Anterior cingulate cortex (tissue), 58 donors: ENCODE measurements around the gene IGF1.
A peak's percentile ranks its signal among the peaks of the same experiment; 100 is the strongest.
"Not testable (repeated sequence)": the region's sequence is repeated elsewhere in the genome, so short reads cannot be mapped to it uniquely, and the experiment has no call there.

Source experiments
- DNase-seq, 58 donors: peaks; one replicate each; lab custom pipeline; 2025; lab: John Stamatoyannopoulos, UW

IGF1 gene

GRCh38 chr12:102399653-102400052 lies 80.7 kb downstream of the IGF1 start:
- DNase-seq = no peak

DNA sequence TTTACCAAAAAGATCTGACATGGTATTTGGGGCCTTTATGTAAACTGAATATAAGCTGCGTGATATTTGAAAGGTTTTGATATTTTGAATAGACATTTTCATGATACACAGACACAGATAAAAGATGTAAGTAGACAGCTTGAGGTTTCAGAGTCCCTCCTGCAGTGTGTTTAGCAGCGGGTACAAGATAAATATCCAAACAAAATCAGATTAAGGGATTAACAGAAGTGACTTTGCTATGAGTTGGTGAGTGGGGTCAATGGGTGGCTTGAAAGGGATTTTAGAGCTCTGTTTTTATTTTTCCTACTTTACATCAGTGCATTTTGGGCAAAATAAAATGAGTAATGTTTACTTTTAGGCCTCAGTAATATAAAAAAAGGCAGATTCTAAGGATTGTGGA lies 84.1 kb downstream of the IGF1 start:
- no peak for DNase-seq

DNA sequence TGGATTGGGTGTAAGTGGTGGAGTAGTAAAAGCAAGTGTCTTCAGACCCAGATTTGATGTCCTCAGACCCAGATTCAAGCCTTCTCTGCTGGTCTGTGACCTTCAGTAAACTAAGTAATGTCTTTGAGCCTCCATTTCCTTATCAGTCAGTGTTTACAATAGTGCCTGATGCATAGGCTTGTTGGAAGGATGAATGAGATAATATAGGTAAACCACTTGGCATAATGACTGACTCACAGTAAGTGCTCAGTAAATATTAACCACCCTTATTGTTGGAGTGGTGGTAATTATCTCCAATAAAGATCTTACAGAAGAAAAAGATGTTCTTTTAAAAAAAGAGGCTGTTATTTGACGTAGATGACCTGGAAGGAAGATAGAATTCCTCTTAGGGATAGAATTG lies 86.2 kb downstream of the IGF1 start:
- DNase-seq = no peak

- DNase-seq = no peak
Measured at GRCh38 chr12:102390068-102390467, 90.3 kb downstream of the IGF1 start.

GRCh38 chr12:102388469-102388868 lies 91.9 kb downstream of the IGF1 start:
- no peak for DNase-seq

DNA sequence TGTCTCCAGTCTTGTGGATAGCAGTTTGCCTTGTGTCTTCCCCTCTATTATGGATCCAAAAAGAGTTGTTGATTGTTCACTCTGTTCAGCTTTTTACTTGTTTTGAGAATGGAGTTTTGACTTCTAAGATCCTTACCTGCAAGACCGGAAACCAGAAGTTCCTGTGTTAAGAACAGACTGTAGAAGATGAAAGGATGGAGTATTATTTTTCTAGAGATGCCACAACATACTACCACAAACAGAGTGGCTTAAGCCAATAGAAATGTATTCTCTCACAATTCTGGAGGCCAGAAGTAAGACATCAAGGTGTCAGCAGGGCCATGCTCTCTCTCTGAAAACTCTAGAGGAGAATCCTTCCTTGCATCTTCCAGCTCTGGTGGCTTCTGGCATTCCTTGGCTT lies 95.0 kb downstream of the IGF1 start:
- DNase-seq = no peak

DNA sequence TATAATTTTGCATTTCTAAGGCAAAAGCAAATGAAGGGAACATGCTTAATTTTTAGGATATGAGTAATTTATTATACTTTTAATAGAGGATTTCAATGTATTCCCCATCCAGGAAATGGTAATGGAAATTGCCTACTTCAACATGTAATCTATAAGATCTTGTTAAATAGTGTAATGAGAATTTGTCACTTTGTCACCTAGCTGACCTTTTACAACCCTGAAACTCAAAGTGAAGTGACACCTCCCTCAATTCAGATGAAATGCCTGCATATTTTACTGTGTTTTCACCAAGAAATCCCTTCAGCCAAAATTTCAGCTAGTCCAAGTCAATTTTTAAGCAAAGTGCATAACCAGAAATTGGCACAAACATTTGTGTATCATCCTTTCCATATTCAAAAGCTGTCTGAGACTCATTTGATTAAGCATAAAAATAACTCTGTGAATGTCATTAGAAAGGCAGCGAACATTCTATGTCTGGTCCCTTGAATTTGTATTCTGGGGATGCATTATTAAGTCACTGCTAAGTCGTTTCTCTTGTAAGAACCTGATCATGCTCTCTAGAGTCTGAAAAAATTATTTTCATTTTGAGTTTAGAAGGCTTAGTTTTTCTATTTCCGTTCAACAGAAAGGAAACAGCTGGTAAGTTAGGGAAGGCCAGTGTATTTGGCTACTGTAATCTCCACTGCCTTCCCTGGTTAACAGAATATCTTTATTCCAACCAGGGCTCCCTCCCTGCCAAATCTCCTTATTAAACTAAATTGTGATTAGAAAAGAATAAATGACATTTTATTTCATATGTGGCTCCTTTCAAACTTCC lies 100.8 kb downstream of the IGF1 start:
- peak in 1 of 58 donors; percentile 7 for DNase-seq

GRCh38 chr12:102376781-102377180 lies 103.6 kb downstream of the IGF1 start:
- no peak for DNase-seq

- DNase-seq = no peak
Measured at GRCh38 chr12:102376181-102376747, 104.1 kb downstream of the IGF1 start.

DNA sequence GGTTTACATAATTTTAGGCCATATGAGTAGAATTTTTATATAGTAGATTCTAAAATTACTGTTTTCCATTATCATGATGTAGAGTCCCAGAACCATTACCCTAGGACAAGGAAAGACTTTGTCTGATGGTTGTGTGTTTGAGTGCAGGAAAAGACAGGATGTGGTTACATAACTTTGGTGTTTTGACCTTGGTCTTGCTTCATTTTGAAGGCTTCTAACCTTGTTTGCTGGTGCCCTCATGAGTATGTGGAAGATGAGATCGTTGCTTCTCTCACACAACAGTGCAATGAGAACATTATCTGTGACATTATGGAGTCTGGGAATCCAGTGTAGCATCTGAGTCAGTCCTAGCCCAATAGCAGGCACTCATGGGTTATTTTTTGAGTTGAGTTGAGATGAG lies 106.2 kb downstream of the IGF1 start:
- no peak for DNase-seq

- DNase-seq = no peak
Measured at GRCh38 chr12:102372087-102372486, 108.3 kb downstream of the IGF1 start.

GRCh38 chr12:102371165-102371564 lies 109.2 kb downstream of the IGF1 start:
- no peak for DNase-seq

DNA sequence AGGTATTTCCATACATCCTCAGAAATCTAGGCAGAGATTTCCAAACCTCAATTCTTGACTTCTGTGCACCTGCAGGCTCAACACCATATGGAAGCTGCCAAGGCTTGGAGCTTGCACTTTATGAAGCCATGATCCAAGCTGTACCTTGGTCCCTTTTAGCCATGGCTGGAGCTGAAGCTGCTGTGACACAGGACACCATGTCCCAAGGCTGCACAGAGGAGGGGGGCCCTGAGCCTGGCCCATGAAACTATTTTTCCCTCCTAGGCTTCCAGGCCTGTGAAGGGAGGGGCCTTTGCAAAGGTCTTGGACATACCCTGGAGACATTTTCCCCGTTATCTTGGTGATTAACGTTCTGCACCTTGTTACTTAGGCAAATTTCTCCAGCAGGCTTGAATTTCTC lies 110.5 kb downstream of the IGF1 start:
- DNase-seq = no peak

DNA sequence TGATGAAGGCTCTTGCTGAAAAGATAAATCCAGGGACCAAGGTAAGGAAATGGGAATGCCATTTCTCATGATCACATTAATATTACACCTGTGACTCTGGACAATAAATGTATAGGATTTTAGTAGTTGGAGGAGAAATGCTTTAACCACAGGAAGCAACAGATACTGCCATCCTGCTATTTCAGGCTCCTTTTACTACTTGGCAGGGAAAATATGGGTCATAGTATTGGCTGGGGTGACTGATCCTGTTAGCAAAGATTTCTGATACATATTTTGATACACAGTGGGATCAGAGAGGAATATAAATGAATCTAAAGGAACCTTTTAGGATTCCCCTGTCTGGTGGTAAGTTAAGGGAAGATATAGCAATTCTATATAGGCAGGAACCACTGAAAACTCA lies 115.0 kb downstream of the IGF1 start:
- no peak for DNase-seq

DNA sequence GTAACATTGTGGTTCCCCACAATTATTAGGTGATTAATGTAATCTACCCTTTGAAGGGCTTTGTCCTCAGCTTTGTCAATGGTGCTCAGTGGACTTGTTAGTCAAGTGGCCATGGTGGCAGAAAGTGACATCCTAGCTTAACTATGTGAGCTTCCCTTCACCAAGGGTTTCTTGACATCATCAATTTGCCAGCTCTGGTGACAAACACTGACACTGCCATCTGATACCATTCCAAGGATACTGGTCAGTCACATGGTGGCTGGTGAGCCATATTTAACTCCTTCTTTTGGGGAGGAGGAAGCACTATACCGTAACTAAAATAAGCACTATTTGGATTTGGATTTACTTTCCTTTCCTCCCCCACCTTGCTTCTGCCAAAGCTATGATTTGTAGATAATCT lies 115.7 kb downstream of the IGF1 start:
- DNase-seq = no peak

DNA sequence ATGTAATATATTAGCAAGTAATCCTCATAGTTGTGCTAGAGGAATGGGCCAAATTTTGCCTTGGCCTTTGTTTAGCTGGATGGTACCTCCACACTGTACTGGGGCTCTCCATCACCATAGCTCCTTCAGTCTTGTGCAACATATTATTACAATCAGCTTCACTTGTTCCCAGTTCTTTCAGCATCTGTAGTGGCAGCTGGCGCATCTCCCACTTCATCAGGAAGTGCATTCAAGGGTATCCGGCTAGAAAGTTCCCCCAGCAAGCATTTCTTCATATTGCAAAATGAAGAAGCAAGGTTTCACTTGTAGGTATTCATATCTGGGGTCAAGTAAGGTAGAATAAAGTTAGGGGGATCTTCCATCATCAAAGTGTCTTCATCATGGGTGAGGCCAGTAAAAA lies 123.7 kb downstream of the IGF1 start:
- peak in 6 of 58 donors; percentile 1 to 15 (median 2) for DNase-seq

DNA sequence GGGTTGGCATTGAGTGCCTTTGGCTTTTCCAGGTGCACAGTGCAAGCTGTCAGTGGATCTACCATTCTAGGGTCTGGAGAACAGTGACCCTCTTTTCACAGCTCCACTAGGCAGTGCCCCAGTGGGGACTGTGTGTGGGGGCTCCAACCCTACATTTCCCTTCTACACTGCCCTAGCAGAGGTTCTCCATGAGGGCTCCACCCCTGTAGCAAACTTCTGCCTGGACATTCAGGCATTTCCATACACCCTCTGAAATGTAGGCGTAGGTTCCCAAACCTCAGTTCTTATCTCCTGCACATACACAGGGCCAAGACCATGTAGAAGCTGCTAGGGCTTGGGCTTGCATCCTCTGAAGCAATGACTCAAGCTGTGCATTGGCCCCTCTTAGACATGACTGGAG lies 126.1 kb downstream of the IGF1 start:
- DNase-seq = not testable (repeated sequence)

- no peak for DNase-seq
Measured at GRCh38 chr12:102351322-102351721, 129.0 kb downstream of the IGF1 start.

DNA sequence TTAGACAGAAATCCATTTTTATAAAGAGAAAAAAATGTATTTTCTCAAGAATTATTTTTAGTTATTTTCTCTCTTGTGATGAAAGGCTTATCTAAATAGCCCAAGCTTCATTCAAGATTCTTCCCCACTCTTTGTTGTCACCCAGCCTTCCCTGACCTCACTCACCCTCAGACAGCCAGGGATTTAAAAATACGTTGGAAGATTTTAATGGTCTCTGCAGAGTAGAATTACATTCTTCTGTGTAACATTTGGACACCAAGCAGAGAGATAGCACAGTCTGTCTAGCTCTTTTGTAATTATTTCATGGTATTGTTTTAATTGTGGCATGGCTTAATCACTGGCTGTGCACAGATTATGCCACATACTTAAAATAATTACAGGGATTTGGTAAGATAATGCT lies 130.3 kb downstream of the IGF1 start:
- no peak for DNase-seq

- no peak for DNase-seq
Measured at GRCh38 chr12:102349079-102349478, 131.3 kb downstream of the IGF1 start.

GRCh38 chr12:102347811-102348210 lies 132.6 kb downstream of the IGF1 start:
- peak in 1 of 58 donors; percentile 1 for DNase-seq
